Kidney (tissue), 14 donors: ENCODE measurements around the gene TXNRD1. TPM values are rescaled to one million over a fixed set of nuclear protein-coding genes. Genes with fewer than 3 reads are reported as not detected.
"Not testable (repeated sequence)": the region's sequence is repeated elsewhere in the genome, so short reads cannot be mapped to it uniquely, and the experiment has no call there.

Experiments
- DNase-seq, 5 donors: peaks; one replicate each; pipeline ENCODE4 v3.0.0-alpha.2; 2013 to 2020
- FAIRE-seq: peaks from 2 replicates; lab custom pipeline; 2012; peaks lifted over from hg19 to GRCh38; lab: Jason Lieb, UNC
- H3K27ac ChIP-seq, 2 donors: one replicate each; pipeline ENCODE4 v1.7.0; 2013; ENCODE audit warnings: low read depth in 2 of 2, low read length in 2 of 2, inconsistent platforms in 1 of 2
- H3K27me3 ChIP-seq: one replicate; pipeline ENCODE4 v1.7.1; 2013; ENCODE audit warnings: low read length, inconsistent platforms; ENCODE audit not compliant: control insufficient read depth, insufficient read depth
- H3K36me3 ChIP-seq, 3 donors: one replicate each; pipeline versions ENCODE4 v1.7.0 to v1.7.1; 2013; ENCODE audit warnings: low read length in 3 of 3, control low read depth in 1 of 3, inconsistent platforms in 1 of 3; ENCODE audit not compliant: insufficient read depth in 3 of 3, control insufficient read depth in 2 of 3
- H3K4me1 ChIP-seq, 3 donors: one replicate each; pipeline versions ENCODE4 v1.7.0 to v1.7.1; 2013; ENCODE audit warnings: low read length in 3 of 3, inconsistent platforms in 1 of 3, low read depth in 1 of 3; ENCODE audit not compliant: control insufficient read depth in 2 of 3, insufficient read depth in 2 of 3
- H3K4me3 ChIP-seq, 3 donors: one replicate each; pipeline versions ENCODE4 v1.7.0 to v1.8.1; 2013; ENCODE audit warnings: low read length in 3 of 3, control low read depth in 1 of 3, inconsistent platforms in 1 of 3
- H3K9ac ChIP-seq, 3 donors: one replicate each; pipeline versions ENCODE4 v1.7.0 to v1.7.1; 2013; ENCODE audit warnings: low read length in 3 of 3, control low read depth in 1 of 3, inconsistent platforms in 1 of 3
- H3K9me3 ChIP-seq, 3 donors: one replicate each; pipeline versions ENCODE4 v1.7.0 to v1.7.1; 2013; ENCODE audit warnings: low read length in 3 of 3, control low read depth in 1 of 3, inconsistent platforms in 1 of 3; ENCODE audit not compliant: control insufficient read depth in 2 of 3, insufficient read depth in 1 of 3
- intact Hi-C: fragments of 100-400 bp; cut with DNase I; formaldehyde crosslinking; loops from one replicate; pipeline ENCODE4 v1.11.1; 2022
- polyA plus RNA-seq: library from polyadenylated mRNA; stranded (reverse); fragments of 350-450 nt; fragmentation: Illumina TruSeq; extraction: RNeasy Lipid Tissue Mini Kit (QIAGEN cat#74804); gene quantifications from one replicate; pipeline ENCODE4 v1.2.3, GENCODE V29; 2014; ENCODE audit warnings: low read depth, low replicate concordance; ENCODE audit not compliant: insufficient read depth
- total RNA-seq: library from RNA; stranded (reverse); fragmentation: NEBNext Ultra II Directional; extraction: Animal tissue kit (Norgen Biotek cat#: 25700); gene quantifications from one replicate; pipeline ENCODE4 v1.2.1, GENCODE V29; 2021
- TF ChIP-seq, protein P1 (sequence below): IDR thresholded peaks from 3 replicates; pipeline ENCODE4 v1.5.1; 2012; ENCODE audit warnings: mild to moderate bottlenecking, moderate library complexity, borderline replicate concordance; ENCODE audit not compliant: insufficient read depth; ENCODE audit errors: extremely low read depth
- donor health status: control.
- donor health status: control.
- donor health status: control.
- donor health status: control.
- donor health status: control.
- donor health status: DM: yes; HTN: yes; CAD: no.
- donor health status: Normal renal cell carcinoma (clear cell type).

The TXNRD1 gene
- total and polyA plus RNA-seq, 2 donors from 2014 or later: 45.0 to 73.2 TPM

DNA sequence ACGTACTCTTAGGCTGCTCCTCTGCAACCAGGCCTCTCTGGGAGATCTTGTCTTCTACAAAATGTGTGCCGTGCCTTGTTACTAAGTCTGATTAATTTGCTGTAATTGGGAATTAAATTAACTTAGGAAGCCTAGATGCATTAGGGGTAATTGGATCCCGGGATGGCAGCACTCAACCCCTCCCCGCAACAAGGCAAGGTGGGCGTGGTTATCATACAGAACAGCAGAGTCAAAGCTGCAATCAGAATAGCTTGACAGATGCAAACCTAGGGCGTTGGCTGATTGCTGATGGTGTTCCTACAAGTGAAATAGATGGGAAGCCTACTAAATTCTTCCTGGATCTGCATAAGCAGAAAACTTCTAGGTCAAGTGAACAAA, 43.0 kb upstream of the TXNRD1 start:
- Histone ChIP-seq H3K4me1 (no peaks in the 10 kb centered on the region), H3K4me3 (no peak overlapping the region), H3K27me3 (no peaks in the 10 kb centered on the region), H3K9ac (no peak overlapping the region), H3K36me3 (no peaks in the 10 kb centered on the region), H3K9me3 (no peaks in the 10 kb centered on the region), H3K27ac (no peak overlapping the region)
- intact Hi-C loops: no loop called here
- no peak for DNase-seq
- FAIRE-seq: no peak
- TF ChIP-seq, protein P1, sequence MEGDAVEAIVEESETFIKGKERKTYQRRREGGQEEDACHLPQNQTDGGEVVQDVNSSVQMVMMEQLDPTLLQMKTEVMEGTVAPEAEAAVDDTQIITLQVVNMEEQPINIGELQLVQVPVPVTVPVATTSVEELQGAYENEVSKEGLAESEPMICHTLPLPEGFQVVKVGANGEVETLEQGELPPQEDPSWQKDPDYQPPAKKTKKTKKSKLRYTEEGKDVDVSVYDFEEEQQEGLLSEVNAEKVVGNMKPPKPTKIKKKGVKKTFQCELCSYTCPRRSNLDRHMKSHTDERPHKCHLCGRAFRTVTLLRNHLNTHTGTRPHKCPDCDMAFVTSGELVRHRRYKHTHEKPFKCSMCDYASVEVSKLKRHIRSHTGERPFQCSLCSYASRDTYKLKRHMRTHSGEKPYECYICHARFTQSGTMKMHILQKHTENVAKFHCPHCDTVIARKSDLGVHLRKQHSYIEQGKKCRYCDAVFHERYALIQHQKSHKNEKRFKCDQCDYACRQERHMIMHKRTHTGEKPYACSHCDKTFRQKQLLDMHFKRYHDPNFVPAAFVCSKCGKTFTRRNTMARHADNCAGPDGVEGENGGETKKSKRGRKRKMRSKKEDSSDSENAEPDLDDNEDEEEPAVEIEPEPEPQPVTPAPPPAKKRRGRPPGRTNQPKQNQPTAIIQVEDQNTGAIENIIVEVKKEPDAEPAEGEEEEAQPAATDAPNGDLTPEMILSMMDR: no peak

DNA sequence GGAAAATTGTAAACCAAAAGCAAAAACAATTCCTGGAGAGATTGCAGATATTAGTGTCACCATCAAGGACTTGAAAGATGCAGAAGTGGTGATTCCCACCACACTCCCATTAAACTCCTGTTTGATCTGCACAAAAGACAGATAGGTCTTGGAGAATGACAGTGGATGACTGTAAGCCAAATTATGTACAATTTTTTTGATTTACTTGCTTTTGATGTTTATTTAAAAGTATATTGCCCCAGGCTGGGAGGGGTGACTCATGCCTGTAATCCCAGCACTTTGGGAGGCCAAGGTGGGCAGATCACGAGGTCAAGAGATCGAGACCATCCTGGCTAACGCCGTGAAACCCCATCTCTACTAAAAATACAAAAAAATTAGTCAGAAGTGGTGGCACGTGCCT, 41.8 kb upstream of the TXNRD1 start:
- FAIRE-seq, H3K4me3 ChIP-seq, H3K4me1 ChIP-seq, H3K9ac ChIP-seq, DNase-seq, H3K36me3 ChIP-seq, H3K9me3 ChIP-seq, H3K27me3 ChIP-seq, H3K27ac ChIP-seq, intact Hi-C loops: not testable (repeated sequence)

DNA sequence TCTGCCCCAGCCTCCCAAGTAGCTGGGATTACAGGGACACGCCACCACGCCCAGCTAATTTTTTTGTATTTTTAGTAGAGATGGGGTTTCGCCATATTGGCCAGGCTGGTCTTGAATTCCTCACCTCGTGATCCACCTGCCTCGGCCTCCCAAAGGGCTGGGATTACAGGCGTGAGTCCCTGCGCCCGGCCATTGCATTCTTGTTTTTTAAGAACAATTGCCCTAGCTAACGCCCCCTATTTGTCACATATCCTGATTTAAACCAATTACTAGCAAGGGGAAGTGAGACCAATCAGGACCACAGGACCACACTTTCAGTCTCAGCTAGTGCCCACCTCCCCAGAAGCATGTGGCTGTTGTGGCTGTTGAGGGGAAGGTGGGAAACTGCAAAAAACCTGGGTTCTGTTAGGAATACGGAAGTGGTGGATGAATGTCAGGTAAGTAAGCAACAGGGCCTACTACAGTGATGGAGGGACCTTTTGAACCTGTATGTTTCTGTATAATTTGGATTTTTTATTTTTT, 39.8 kb upstream of the TXNRD1 start:
- Histone ChIP-seq H3K9ac (no peak overlapping the region), H3K27ac (no peak overlapping the region), H3K27me3 (no peaks in the 10 kb centered on the region), H3K9me3 (no peaks in the 10 kb centered on the region), H3K4me3 (no peak overlapping the region), H3K4me1 (peaks cover 0 to 2% (median 0%) of the 10 kb centered on the region in 3 donors), H3K36me3 (no peaks in the 10 kb centered on the region)
- FAIRE-seq (no peak), DNase-seq (no peak)
- intact Hi-C loops: no loop called here
- TF ChIP-seq, protein P1: no peak

DNA sequence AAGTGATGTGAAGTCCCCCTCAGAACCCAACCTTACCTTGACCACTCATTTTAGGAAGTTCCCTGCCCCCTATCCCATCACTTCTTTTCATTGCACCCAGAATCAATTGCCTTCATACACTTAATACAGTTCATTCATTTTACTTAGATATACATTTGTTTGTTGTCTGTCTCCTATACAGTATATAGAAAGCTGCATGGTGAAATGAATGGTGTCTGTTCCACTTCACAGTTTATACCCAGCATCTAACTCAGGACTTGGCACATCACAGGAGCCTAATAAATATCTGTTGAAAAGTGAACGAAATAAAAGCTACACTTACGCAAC, 38.3 kb upstream of the TXNRD1 start:
- Histone ChIP-seq H3K27ac (peak overlapping the region in 1 of 2 donors; percentile 24), H3K9ac (no peak overlapping the region), H3K4me1 (peaks cover 0 to 2% (median 0%) of the 10 kb centered on the region in 3 donors), H3K27me3 (no peaks in the 10 kb centered on the region), H3K4me3 (no peak overlapping the region), H3K36me3 (no peaks in the 10 kb centered on the region), H3K9me3 (no peaks in the 10 kb centered on the region)
- DNase-seq (no peak), FAIRE-seq (no peak)
- intact Hi-C loops: no loop called here
- TF ChIP-seq, protein P1: no peak
